T-helper 22 cell (primary cell): ENCODE measurements around the gene C1orf53.
"Not testable (repeated sequence)": the region's sequence is repeated elsewhere in the genome, so short reads cannot be mapped to it uniquely, and the experiment has no call there.

Experiments used
- DNase-seq: peaks from one replicate; pipeline ENCODE4 v3.0.0-alpha.2; 2020; ENCODE audit warnings: low read depth

C1orf53 gene

DNA sequence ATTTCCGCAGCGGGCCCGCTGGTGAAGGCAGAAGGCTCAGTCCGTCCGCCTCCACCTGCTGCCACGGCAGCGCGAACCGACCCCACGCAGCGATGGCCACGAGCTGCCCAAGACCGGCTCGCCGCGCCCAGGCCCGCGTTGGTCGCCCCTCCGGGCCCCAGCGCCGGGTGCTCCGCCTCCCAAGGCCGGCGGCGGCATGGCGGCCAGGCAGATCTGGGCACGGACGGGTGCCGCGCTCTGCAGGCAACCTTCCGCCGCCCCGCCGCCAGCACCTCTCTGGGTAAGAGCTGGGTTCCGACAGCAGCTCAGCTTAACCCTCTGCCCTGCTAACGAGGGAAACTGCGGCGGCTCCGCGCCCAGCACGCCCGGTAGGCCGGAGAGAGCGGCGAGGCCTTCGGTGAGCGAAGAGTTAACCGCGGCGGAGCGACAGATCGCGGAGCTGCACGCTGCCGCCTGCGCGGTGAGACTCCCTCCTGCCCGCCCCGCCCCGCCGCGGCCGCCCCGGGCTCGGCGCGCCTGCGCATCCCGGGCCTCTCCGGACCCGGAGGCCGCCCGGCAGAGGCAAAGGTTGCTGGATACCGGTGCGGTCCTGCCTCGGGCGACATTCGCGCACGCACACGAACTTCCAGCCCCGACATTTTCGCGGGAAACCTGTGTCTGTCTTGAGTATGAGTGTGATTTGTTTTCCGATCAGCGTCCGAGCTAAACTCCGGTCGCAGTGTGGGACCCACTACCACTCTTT is at the start of gene C1orf53:
Gene C1orf53, plus strand, starts transcription at position 177 of the 742 bp plus-strand sequence. Its CDS starts 20 bp downstream, at position 197.
- DNase-seq = peak; percentile 60

GRCh38 chr1:197855751-197856150 is 46.7 kb upstream of the C1orf53 start:
- not testable (repeated sequence) for DNase-seq

DNA sequence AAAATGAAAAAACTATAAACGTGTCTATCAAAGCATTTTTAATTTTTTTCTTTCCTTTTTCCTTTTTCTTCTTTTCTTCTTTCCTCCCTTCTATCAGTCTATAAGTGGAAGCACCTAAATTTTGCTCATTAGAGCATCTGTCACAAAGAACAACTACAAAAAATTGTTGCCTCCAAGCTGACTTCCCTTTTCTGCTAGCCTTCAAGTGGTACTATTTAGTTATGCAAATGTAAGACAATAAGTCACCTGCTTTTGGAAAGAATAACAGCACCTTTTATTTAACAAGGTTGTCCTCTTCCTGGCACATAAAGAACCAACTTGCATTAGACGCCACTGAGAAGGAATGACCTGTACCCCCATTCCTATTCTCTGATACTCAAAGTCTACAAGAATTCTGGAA is 45.0 kb upstream of the C1orf53 start:
- no peak for DNase-seq

- no peak for DNase-seq
Observed at GRCh38 chr1:197859024-197859423, 43.4 kb upstream of the C1orf53 start.

GRCh38 chr1:197862221-197862620 is 40.2 kb upstream of the C1orf53 start:
- no peak for DNase-seq

DNA sequence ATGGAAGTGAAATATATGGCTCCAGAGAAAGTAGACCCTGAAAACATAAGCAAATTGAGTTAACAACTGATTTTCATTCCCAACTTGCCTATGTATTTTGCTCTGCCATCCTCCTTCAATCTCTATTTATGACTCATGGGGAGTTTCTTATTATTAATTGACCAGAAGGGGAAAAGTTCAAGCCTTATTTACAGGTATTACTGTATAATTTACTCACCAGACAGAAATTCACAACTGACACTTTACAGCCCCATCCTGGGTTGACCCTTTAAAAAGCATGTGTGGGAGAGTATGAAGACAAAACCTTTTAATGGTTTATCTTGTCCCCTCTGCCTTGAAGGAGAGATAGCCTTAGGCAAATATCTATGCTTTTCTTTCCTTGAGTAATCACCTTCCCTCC is 39.8 kb upstream of the C1orf53 start:
- no peak for DNase-seq

- no peak for DNase-seq
Observed at GRCh38 chr1:197865809-197866208, 36.6 kb upstream of the C1orf53 start.

- DNase-seq = no peak
Observed at GRCh38 chr1:197868751-197869489, 33.5 kb upstream of the C1orf53 start.

- no peak for DNase-seq
Observed at GRCh38 chr1:197869490-197870077, 32.8 kb upstream of the C1orf53 start.

GRCh38 chr1:197876894-197877293 is 25.5 kb upstream of the C1orf53 start:
- no peak for DNase-seq

DNA sequence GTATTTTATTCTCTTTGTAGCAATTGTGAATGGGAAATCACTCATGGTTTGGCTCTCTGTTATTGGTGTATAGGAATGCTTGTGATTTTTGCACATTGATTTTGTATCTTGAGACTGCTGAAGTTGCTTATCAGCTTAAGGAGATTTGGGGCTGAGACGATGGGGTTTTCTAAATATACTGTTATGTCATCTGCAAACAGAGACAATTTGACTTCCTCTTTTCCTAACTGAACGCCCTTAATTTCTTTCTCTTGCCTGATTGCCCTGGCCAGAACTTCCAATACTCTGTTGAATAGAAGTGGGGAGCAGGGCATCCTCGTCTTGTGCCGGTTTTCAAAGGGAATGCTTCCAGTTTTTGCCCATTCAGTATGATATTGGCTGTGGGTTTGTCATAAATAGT is 22.0 kb upstream of the C1orf53 start:
- not testable (repeated sequence) for DNase-seq

GRCh38 chr1:197882241-197882640 is 20.2 kb upstream of the C1orf53 start:
- DNase-seq = not testable (repeated sequence)

- DNase-seq = no peak
Observed at GRCh38 chr1:197884173-197884572, 18.3 kb upstream of the C1orf53 start.

GRCh38 chr1:197890936-197891335 is 11.5 kb upstream of the C1orf53 start:
- DNase-seq = no peak

GRCh38 chr1:197892684-197893083 is 9.7 kb upstream of the C1orf53 start:
- no peak for DNase-seq

DNA sequence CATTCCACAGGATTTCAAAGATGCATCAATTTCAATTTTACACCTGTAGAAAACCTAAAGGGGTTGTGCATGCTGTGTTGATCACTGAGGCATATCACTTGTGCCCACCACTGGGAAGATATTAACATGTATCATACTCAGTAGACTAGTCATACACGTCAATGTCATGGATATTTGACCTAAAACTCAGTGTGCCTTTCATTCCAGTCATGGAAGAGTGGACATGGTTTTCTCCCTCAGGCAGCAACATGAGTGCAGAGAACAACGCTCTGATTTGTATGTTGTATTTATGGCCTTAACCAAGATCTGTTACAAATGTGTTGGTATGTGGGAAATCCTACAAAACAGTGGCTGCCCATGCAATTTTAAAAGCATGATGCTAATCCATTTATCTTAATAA is 6.1 kb upstream of the C1orf53 start:
- DNase-seq = no peak

DNA sequence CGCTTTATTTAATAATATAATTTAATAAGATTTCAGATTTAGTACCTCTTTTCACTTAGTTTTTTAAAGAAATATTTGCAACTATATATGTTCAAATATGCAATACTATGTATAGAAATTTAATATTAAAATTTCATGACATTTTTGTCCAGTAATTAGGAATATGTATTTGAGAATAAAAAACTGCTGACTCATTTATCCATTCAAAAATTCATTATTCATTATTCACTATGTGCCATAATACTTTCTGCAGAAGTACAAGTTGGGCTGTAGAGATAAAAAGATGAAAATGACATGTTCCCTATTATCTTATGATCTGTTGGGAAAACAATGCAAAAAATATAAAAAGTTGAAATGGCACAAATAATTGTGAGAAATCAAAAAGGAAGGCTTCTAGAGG is 3.4 kb upstream of the C1orf53 start:
- DNase-seq = no peak

DNA sequence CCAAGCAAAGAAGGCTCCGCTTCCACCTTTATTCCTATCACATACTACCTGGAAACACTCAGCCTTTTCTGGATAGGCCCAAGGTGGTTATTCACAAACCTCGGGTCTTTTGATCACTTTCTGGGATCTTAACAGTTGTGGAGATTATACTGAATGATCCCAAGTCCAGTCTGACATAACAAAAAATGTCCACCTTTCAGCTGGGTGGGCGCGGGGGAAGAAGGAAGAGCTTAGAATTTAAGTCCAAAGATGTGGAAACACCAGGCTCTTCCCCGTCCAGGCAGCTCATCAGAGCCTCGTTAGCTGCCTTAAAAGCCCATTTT is 338 bp upstream of the C1orf53 start:
- no peak for DNase-seq

- no peak for DNase-seq
Observed at GRCh38 chr1:197903196-197903514, 725 bp downstream of the C1orf53 start.

- no peak for DNase-seq
Observed at GRCh38 chr1:197904126-197904787, 1.8 kb downstream of the C1orf53 start.

GRCh38 chr1:197905699-197906351 is 3.4 kb downstream of the C1orf53 start:
- DNase-seq = no peak

GRCh38 chr1:197907846-197908616 is 5.6 kb downstream of the C1orf53 start:
- no peak for DNase-seq
